ENCODE results near the gene SMG9.

DNA sequence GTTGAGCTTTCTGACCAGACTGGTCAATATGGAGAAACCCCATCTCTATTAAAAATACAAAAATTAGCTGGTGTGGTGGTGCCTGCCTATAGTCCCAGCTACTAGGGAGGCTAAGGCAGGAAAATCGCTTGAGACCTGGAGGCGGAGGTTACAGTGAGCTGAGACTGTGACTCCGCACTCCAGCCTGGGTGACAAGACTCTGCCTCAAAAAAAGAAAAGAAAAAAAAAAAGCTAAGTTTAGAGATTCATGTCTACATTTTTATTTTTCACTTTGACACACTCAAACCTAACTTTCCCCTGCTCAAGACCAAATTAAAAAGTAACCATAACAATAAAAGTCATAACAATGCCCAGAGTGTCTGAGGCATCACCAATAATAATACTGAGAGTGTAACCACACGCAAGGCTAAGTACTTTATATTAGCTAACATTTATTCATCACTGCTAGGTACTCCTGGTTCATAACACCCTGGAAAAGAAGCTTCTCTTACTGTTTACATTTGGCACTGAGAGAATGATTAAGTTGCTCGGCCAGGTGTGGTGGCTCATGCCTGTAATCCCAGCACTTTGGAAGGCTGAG, 33.2 kb downstream of the SMG9 start:
- TF ChIP-seq, protein P1, sequence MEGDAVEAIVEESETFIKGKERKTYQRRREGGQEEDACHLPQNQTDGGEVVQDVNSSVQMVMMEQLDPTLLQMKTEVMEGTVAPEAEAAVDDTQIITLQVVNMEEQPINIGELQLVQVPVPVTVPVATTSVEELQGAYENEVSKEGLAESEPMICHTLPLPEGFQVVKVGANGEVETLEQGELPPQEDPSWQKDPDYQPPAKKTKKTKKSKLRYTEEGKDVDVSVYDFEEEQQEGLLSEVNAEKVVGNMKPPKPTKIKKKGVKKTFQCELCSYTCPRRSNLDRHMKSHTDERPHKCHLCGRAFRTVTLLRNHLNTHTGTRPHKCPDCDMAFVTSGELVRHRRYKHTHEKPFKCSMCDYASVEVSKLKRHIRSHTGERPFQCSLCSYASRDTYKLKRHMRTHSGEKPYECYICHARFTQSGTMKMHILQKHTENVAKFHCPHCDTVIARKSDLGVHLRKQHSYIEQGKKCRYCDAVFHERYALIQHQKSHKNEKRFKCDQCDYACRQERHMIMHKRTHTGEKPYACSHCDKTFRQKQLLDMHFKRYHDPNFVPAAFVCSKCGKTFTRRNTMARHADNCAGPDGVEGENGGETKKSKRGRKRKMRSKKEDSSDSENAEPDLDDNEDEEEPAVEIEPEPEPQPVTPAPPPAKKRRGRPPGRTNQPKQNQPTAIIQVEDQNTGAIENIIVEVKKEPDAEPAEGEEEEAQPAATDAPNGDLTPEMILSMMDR (conservative IDR thresholded peaks at IDR 0.05 in 1 of 2, IDR thresholded peaks at IDR 0.05 in 1 of 2; ENCODE audit: low read depth in 1 of 2, low read length in 2 of 2): no peak
- TF ChIP-seq EZH2 (IDR thresholded peaks at IDR 0.05; ENCODE audit: low read length, missing control alignments): no peak

All from fibroblast of lung (primary cell).